Articular chondrocyte of knee joint (primary cell): ENCODE data around the gene DBNL. TPM values are rescaled to one million over a fixed set of nuclear protein-coding genes. Genes with fewer than 3 reads are reported as not detected.

Experiments used
- total RNA-seq: library from RNA; depleted of rRNA; stranded (reverse); fragments of >200 nt; gene quantifications from 2 replicates; pipeline ENCODE4 v1.2.3, GENCODE V29; 2012

Gene DBNL
- total RNA-seq: 108 TPM in 2 replicates

GRCh38 chr7:44044315-44045225 lies at the start of gene DBNL:
DBNL (plus strand) TSS chr7:44044702; CDS start chr7:44044738, 36 bp downstream.

GRCh38 chr7:43997532-43997931 lies 47.0 kb upstream of the DBNL start, which contains the start of gene SPDYE1:
SPDYE1 (plus strand) TSS chr7:43997897; CDS start chr7:43999950, 2,053 bp downstream.

GRCh38 chr7:44065431-44066110 lies 21.1 kb downstream of the DBNL start, which contains the start of gene PGAM2:
PGAM2 (minus strand) TSS chr7:44065567; CDS start chr7:44065529, 38 bp downstream.

GRCh38 chr7:44103923-44104859 lies 59.7 kb downstream of the DBNL start, which contains the start of gene AEBP1:
AEBP1 (plus strand) TSS chr7:44104345; CDS start chr7:44104666, 321 bp downstream.

Other genes with a start within 250 kb of the DBNL start
- gene MRPS24, start 175.2 kb upstream of the DBNL start, total RNA-seq: 82.7 and 88.0 TPM in 2 replicates
- 28.9 and 37.1 TPM in 2 replicates for gene URGCP, start 138.1 kb upstream of the DBNL start, total RNA-seq
- gene UBE2D4, start 118.3 kb upstream of the DBNL start, total RNA-seq: 17.6 and 22.9 TPM in 2 replicates
- not detected in 2 replicates for gene SPDYE1, start 46.8 kb upstream of the DBNL start, total RNA-seq
- gene PGAM2, start 20.9 kb downstream of the DBNL start, total RNA-seq: 0.32 and 0.65 TPM in 2 replicates
- 14.9 and 24.2 TPM in 2 replicates for gene POLM, start 37.8 kb downstream of the DBNL start, total RNA-seq
- 139 and 216 TPM in 2 replicates for gene AEBP1, start 59.6 kb downstream of the DBNL start, total RNA-seq
- gene POLD2, start 78.8 kb downstream of the DBNL start, total RNA-seq: 65.5 and 73.4 TPM in 2 replicates
- gene MYL7, start 96.6 kb downstream of the DBNL start, total RNA-seq: not detected in 2 replicates
- gene GCK, start 144.7 kb downstream of the DBNL start, total RNA-seq: 0.22 and 0.52 TPM in 2 replicates
- gene YKT6, start 156.3 kb downstream of the DBNL start, total RNA-seq: 82.8 and 104 TPM in 2 replicates